GM23338 (cell line): Measurements from ENCODE around the gene TGFBR3. TPM values are rescaled to one million over a fixed set of nuclear protein-coding genes. Genes with fewer than 3 reads are reported as not detected.

ENCODE experiments used
- ATAC-seq: fragments of 200-7000 bp; cut with Tn5 transposase; 3 replicates; pipeline ENCODE4 v1.9.1; 2020
- DNase-seq: peaks from one replicate; pipeline ENCODE4 v3.0.0-alpha.2; 2015; ENCODE audit warnings: low spot score
- H2AFZ ChIP-seq: fragments of 200-600 bp; sonication (generic); 2 replicates; pipeline ENCODE4 v1.8.0; 2016; ENCODE audit warnings: antibody characterized with exemption, mild to moderate bottlenecking, moderate library complexity
- H3F3A ChIP-seq: fragments of 200-600 bp; sonication (generic); replicated peaks from 2 replicates; pipeline ENCODE4 v1.8.0; 2017; ENCODE audit warnings: antibody characterized with exemption, mixed run types, low read depth
- H3K27ac ChIP-seq: fragments of 200-600 bp; sonication (generic); 2 replicates; pipeline ENCODE4 v1.6.1; 2016; ENCODE audit warnings: low read depth
- H3K27me3 ChIP-seq: fragments of 200-600 bp; sonication (generic); 2 replicates; pipeline ENCODE4 v1.8.0; 2016; ENCODE audit warnings: mild to moderate bottlenecking, mixed run types, moderate library complexity; ENCODE audit not compliant: insufficient read depth
- H3K36me3 ChIP-seq: fragments of 200-600 bp; sonication (generic); 2 replicates; pipeline ENCODE4 v1.8.0; 2016; ENCODE audit warnings: mild to moderate bottlenecking; ENCODE audit not compliant: insufficient read depth
- H3K4me1 ChIP-seq: fragments of 200-600 bp; sonication (generic); 2 replicates; pipeline ENCODE4 v1.8.0; 2016; ENCODE audit warnings: mild to moderate bottlenecking, moderate library complexity; ENCODE audit not compliant: insufficient read depth
- H3K4me2 ChIP-seq: fragments of 200-600 bp; sonication (generic); 2 replicates; pipeline ENCODE4 v1.7.1; 2017; ENCODE audit warnings: mixed run types
- H3K4me3 ChIP-seq: fragments of 200-600 bp; sonication (generic); 2 replicates; pipeline ENCODE4 v1.6.1; 2016; ENCODE audit warnings: mixed run types
- H3K79me2 ChIP-seq: fragments of 200-600 bp; sonication (generic); replicated peaks from 2 replicates; pipeline ENCODE4 v1.8.0; 2017; ENCODE audit warnings: mild to moderate bottlenecking; ENCODE audit not compliant: insufficient read depth
- H3K9me2 ChIP-seq: fragments of 200-600 bp; sonication (generic); 2 replicates; pipeline ENCODE4 v1.8.0; 2017; ENCODE audit not compliant: insufficient read depth
- H4K20me1 ChIP-seq: fragments of 200-600 bp; sonication (generic); replicated peaks from 2 replicates; pipeline ENCODE4 v1.8.0; 2017; ENCODE audit warnings: mild to moderate bottlenecking; ENCODE audit not compliant: insufficient read depth
- H3K27ac Mint-ChIP-seq: 2 replicates; pipeline ENCODE4 v1.8.0; 2020; ENCODE audit warnings: inconsistent platforms, mild to moderate bottlenecking, moderate library complexity, mixed read lengths
- H3K27me3 Mint-ChIP-seq: 3 replicates; pipeline ENCODE4 v1.8.0; 2022; ENCODE audit warnings: low read depth, mild to moderate bottlenecking, moderate library complexity, mixed read lengths, inconsistent platforms; ENCODE audit not compliant: insufficient read depth, poor library complexity
- H3K36me3 Mint-ChIP-seq: 3 replicates; pipeline ENCODE4 v1.8.0; 2021; ENCODE audit warnings: low read depth, mild to moderate bottlenecking, inconsistent platforms, moderate library complexity, mixed read lengths
- H3K4me1 Mint-ChIP-seq: 3 replicates; pipeline ENCODE4 v1.8.0; 2020; ENCODE audit warnings: mild to moderate bottlenecking, inconsistent platforms, mixed read lengths
- H3K4me3 Mint-ChIP-seq: 3 replicates; pipeline ENCODE4 v1.8.0; 2021; ENCODE audit warnings: moderate library complexity, mild to moderate bottlenecking, inconsistent platforms, mixed read lengths
- H3K9me3 Mint-ChIP-seq: 3 replicates; pipeline ENCODE4 v1.8.0; 2020; ENCODE audit warnings: moderate library complexity, mild to moderate bottlenecking, inconsistent platforms, mixed read lengths
- CREB1 ChIP-seq: fragments of 250-450 bp; sonication (Bioruptor Pico); IDR thresholded peaks from 2 replicates; pipeline ENCODE4 v1.5.0; 2020; ENCODE audit warnings: low read depth, mild to moderate bottlenecking, moderate library complexity
- EZH2 ChIP-seq: fragments of 200-600 bp; sonication (generic); IDR thresholded peaks from one replicate; pipeline ENCODE4 v1.8.0; 2017; ENCODE audit warnings: antibody characterized with exemption, mild to moderate bottlenecking, low read depth; ENCODE audit not compliant: unreplicated experiment
- EZH2phosphoT487 ChIP-seq: fragments of 200-600 bp; sonication (generic); IDR thresholded peaks from one replicate; pipeline ENCODE4 v1.8.1; 2018; ENCODE audit warnings: antibody characterized with exemption; ENCODE audit not compliant: unreplicated experiment
- NANOG ChIP-seq: IDR thresholded peaks from 2 replicates; pipeline ENCODE4 v1.6.1; 2016; ENCODE audit warnings: antibody characterized with exemption, borderline replicate concordance
- POLR2AphosphoS5 ChIP-seq: IDR thresholded peaks from 2 replicates; pipeline ENCODE4 v1.6.1; 2016; ENCODE audit warnings: antibody characterized with exemption, low read depth
- REST ChIP-seq: IDR thresholded peaks from one replicate; pipeline ENCODE4 v1.6.1; 2018; ENCODE audit warnings: antibody characterized with exemption; ENCODE audit not compliant: unreplicated experiment
- ZNF331 ChIP-seq: fragments of 250-450 bp; sonication (Bioruptor Pico); IDR thresholded peaks from 2 replicates; pipeline ENCODE4 v1.5.0; 2020; ENCODE audit warnings: low read depth, mild to moderate bottlenecking, moderate library complexity
- ZNF462 ChIP-seq: fragments of 250-450 bp; sonication (Bioruptor Pico); IDR thresholded peaks from 2 replicates; pipeline ENCODE4 v1.5.0; 2020; ENCODE audit warnings: mild to moderate bottlenecking, moderate library complexity
- polyA plus RNA-seq: library from polyadenylated mRNA; unstranded; fragments of >200 nt; fragmentation: Nextera tagmentation; extraction: Ambion mirVana; gene quantifications from 2 replicates; pipeline ENCODE4 v1.2.1, GENCODE V29; 2016
- total RNA-seq: library from RNA; depleted of rRNA; stranded (reverse); fragments of >200 nt; shearing (Covaris generic); gene quantifications from 2 replicates; pipeline ENCODE4 v1.2.3, GENCODE V29; 2014

TGFBR3 gene
- total and polyA plus RNA-seq, 2 experiments from 2014 or later: 1.7 to 2.9 TPM

DNA sequence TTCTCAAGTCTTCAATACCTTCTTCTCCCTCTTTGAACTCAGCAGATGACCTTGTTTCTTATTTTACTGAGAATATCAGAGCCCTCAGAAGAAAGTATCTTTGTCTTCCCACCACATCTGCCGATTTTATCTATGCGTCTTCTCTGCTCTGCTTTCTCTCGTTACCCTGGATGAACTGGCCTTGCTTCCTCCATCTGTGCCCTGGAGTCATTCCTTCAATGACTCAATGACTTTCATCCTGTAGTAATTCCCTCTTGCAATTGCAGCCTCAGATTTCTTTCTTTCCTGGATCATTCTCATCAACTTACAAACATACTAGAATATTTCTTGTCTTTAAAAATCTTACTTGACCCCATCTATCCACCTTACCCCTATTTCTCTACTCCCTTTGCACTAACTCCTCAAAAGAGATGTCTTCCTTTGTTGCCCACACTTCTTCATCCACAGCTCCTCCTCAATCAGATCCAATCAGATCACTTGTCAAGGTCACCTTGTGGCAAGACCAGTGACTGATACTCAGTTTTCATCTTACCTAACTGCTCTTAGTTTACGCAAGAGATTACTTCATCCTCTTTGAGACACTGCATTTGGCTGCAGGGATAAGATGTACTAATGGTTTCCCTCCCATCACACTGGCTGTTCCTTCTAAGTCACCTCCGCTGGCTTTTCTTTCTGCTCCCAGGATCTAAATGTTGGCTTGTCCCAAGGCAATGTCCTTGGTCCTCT is 8.2 kb upstream of the TGFBR3 start:
- Mint-ChIP-seq H3K9me3 (no peaks in the 10 kb centered on the region), H3K36me3 (no peaks in the 10 kb centered on the region), H3K4me1 (peaks cover 13% of the 10 kb centered on the region; the same call in 2 of the 3 replicates), H3K27ac (no peak overlapping the region), H3K4me3 (no peak overlapping the region), H3K27me3 (peaks cover 2% of the 10 kb centered on the region)
- H3K4me1 ChIP-seq: no peaks in the 10 kb centered on the region
- DNase-seq: no peak
- no peak overlapping the region for H3K4me2 ChIP-seq
- H3F3A ChIP-seq: no peaks in the 10 kb centered on the region
- H2AFZ ChIP-seq: no peak overlapping the region
- H3K4me3 ChIP-seq: no peak overlapping the region
- no peak for ATAC-seq
- TF ChIP-seq EZH2phosphoT487 (no peak), REST (no peak), ZNF331 (CRISPR knock-in tag) (no peak), EZH2 (no peak), ZNF462 (no peak), NANOG (no peak), POLR2AphosphoS5 (no peak), CREB1 (CRISPR knock-in tag) (no peak)
- no peaks in the 10 kb centered on the region for H4K20me1 ChIP-seq
- no peaks in the 10 kb centered on the region for H3K36me3 ChIP-seq
- no peaks in the 10 kb centered on the region for H3K27me3 ChIP-seq
- H3K79me2 ChIP-seq: no peaks in the 10 kb centered on the region
- no peaks in the 10 kb centered on the region for H3K9me2 ChIP-seq
- no peak overlapping the region for H3K27ac ChIP-seq
